HepG2 (cell line): Measurements from ENCODE around the gene TOLLIP. TPM values are rescaled to one million over a fixed set of nuclear protein-coding genes. Genes with fewer than 3 reads are reported as not detected.

Experiments
- ATF5 ChIP-seq: sonication (generic); formaldehyde crosslinking; IDR thresholded peaks from 2 replicates; pipeline ENCODE4 v1.4.0; 2020; ENCODE audit warnings: mild to moderate bottlenecking, low read depth, missing genetic modification reagents
- CEBPB ChIP-seq: IDR thresholded peaks from 2 replicates; pipeline ENCODE4 v1.6.1; 2011; ENCODE audit warnings: low read depth, low read length, improper control_type of control experiment, borderline replicate concordance
- DDIT3 ChIP-seq: sonication (generic); formaldehyde crosslinking; IDR thresholded peaks from 2 replicates; pipeline ENCODE4 v1.4.0; 2020; ENCODE audit warnings: mild to moderate bottlenecking, missing genetic modification reagents
- JUND ChIP-seq: sonication (generic); formaldehyde crosslinking; IDR thresholded peaks from 2 replicates; pipeline ENCODE4 v1.8.0; 2022; ENCODE audit warnings: mild to moderate bottlenecking, missing genetic modification reagents
- PRMT3 ChIP-seq: sonication (generic); formaldehyde crosslinking; IDR thresholded peaks from 2 replicates; pipeline ENCODE4 v1.8.1; 2022; ENCODE audit warnings: low read depth, mild to moderate bottlenecking, moderate library complexity, missing genetic modification reagents, borderline replicate concordance
- SOX5 ChIP-seq: IDR thresholded peaks from 2 replicates; pipeline ENCODE4 v1.6.1; 2016; ENCODE audit warnings: borderline replicate concordance
- TARDBP ChIP-seq: sonication (generic); formaldehyde crosslinking; IDR thresholded peaks from 2 replicates; pipeline ENCODE4 v1.8.0; 2022; ENCODE audit warnings: mild to moderate bottlenecking, missing genetic modification reagents
- UBTF ChIP-seq: sonication (generic); formaldehyde crosslinking; IDR thresholded peaks from 2 replicates; pipeline ENCODE4 v1.4.0; 2020; ENCODE audit warnings: mild to moderate bottlenecking, missing genetic modification reagents
- ZFY ChIP-seq: sonication (generic); formaldehyde crosslinking; IDR thresholded peaks from 2 replicates; pipeline ENCODE4 v1.4.0; 2020; ENCODE audit warnings: missing genetic modification reagents
- ZKSCAN8 ChIP-seq: IDR thresholded peaks from 2 replicates; pipeline ENCODE4 v1.6.1; 2016; ENCODE audit warnings: borderline replicate concordance, missing genetic modification reagents, missing compliant biosample characterization
- ZNF124 ChIP-seq: sonication (generic); formaldehyde crosslinking; IDR thresholded peaks from 2 replicates; pipeline ENCODE4 v1.4.0; 2020; ENCODE audit warnings: missing genetic modification reagents
- ZNF143 ChIP-seq: sonication (generic); formaldehyde crosslinking; IDR thresholded peaks from 2 replicates; pipeline ENCODE4 v1.4.0; 2020; ENCODE audit warnings: missing genetic modification reagents
- ZNF180 ChIP-seq: sonication (generic); formaldehyde crosslinking; IDR thresholded peaks from 2 replicates; pipeline ENCODE4 v1.4.0; 2020; ENCODE audit warnings: low read depth, missing genetic modification reagents, borderline replicate concordance
- ZNF567 ChIP-seq: sonication (generic); formaldehyde crosslinking; IDR thresholded peaks from 2 replicates; pipeline ENCODE4 v1.8.1; 2023; ENCODE audit warnings: mild to moderate bottlenecking, missing genetic modification reagents, borderline replicate concordance
- ZNF569 ChIP-seq: sonication (generic); formaldehyde crosslinking; IDR thresholded peaks from 2 replicates; pipeline ENCODE4 v1.5.0; 2020; ENCODE audit warnings: mild to moderate bottlenecking, missing genetic modification reagents, moderate library complexity, borderline replicate concordance
- ZNF598 ChIP-seq: sonication (generic); formaldehyde crosslinking; IDR thresholded peaks from 2 replicates; pipeline ENCODE4 v1.5.1; 2020; ENCODE audit warnings: mild to moderate bottlenecking, missing genetic modification reagents, borderline replicate concordance
- ZNF614 ChIP-seq: IDR thresholded peaks from 2 replicates; pipeline ENCODE4 v1.6.1; 2018; ENCODE audit warnings: missing biosample characterization, missing genetic modification reagents, inconsistent platforms, borderline replicate concordance
- ZNF616 ChIP-seq: sonication (generic); formaldehyde crosslinking; IDR thresholded peaks from 2 replicates; pipeline ENCODE4 v1.5.0; 2020; ENCODE audit warnings: low read depth, mild to moderate bottlenecking, missing genetic modification reagents
- ZNF879 ChIP-seq: sonication (generic); formaldehyde crosslinking; IDR thresholded peaks from 2 replicates; pipeline ENCODE4 v1.8.1; 2023; ENCODE audit warnings: missing genetic modification reagents
- polyA plus RNA-seq, 8 experiments: library from polyadenylated mRNA; depleted of rRNA in 3 of 8; stranded (reverse) in 7 of 8; unstranded in 1 of 8; fragments of >200 nt; fragmentation: Illumina TruSeq in 4 of 8; extraction: Trizol in 4 of 8; gene quantifications; 2 replicates each; pipeline versions ENCODE4 v1.2.1 to v1.2.3, GENCODE V29; 2011 to 2016; ENCODE audit warnings: low read depth in 4 of 8, missing spikeins in 1 of 8, mixed read lengths in 1 of 8; ENCODE audit not compliant: insufficient read depth in 1 of 8
- total RNA-seq, 5 experiments: library from RNA; depleted of rRNA; stranded (reverse); fragments of >200 nt; fragmentation: Illumina TruSeq; extraction: Trizol; gene quantifications; 2 replicates each; pipeline ENCODE4 v1.2.3, GENCODE V29; 2016; ENCODE audit warnings: low read depth in 1 of 5
- TF ChIP-seq, protein P1 (sequence below): sonication (generic); formaldehyde crosslinking; IDR thresholded peaks from 2 replicates; pipeline ENCODE4 v1.5.1; 2020; ENCODE audit warnings: missing genetic modification reagents, mild to moderate bottlenecking, borderline replicate concordance
- TF ChIP-seq, protein P2 (sequence below): sonication (generic); formaldehyde crosslinking; IDR thresholded peaks from 2 replicates; pipeline ENCODE4 v1.4.0; 2020; ENCODE audit warnings: missing genetic modification reagents

Gene TOLLIP
- total and polyA plus RNA-seq, 2 of the 13 experiments (the other 11 are each of a cell fraction or from before 2014, with no cell fraction given): 25.9 to 47.5 TPM

DNA sequence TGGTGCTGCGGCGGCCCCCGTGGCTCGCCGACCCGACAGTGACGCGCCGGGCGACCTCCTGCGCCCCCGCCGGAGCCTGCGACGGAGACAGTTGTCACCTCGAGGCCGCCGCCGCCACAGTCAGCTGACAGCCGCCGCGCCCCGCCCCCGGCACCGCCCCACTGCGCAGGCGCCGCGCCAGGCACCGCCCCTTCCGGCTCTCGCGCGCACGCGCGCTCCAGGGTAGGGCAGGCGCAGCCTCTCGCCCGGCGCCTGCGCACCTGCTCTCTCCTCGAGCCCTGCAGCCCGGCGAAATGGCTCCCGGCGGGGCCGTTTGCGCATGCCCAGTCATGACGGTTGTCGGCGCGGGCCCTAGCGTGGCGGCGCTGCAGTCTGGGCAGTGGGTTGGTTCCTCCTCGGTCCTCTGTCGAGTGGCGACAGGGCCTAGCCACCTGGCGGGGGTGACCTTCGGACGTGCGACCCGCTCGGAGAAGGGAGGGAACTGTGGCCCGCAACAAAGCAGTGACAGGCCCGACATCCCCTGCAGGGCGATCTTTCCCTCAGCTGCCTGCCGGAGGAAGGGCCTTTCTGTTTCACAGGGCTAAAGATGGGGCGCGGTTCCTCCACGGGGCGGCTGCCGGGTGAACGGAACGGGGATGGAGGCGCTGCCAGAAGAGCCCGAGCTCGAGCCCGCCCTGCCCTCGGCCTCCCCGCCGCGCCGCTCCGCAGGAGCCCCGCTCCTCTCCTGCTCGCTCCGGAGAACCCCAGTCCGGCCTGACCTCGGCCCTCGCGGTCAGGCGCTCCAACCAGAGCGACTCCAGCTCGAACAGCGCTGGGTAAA, at the start of gene TOLLIP (continued):
- TF ChIP-seq UBTF (CRISPR knock-in tag) (peak; percentile 65), ZNF598 (CRISPR knock-in tag) (peak; percentile 82; the same call in 1 of the 2 replicates), ZNF180 (CRISPR knock-in tag) (no peak), ZNF879 (CRISPR knock-in tag) (no peak), ZKSCAN8 (CRISPR knock-in tag) (no peak), TARDBP (CRISPR knock-in tag) (peak; percentile 57; the same call in 1 of the 2 replicates), ZFY (CRISPR knock-in tag) (peak; percentile 97), SOX5 (peak; percentile 29; the same call in 1 of the 2 replicates), JUND (no peak), ATF5 (CRISPR knock-in tag) (peak; percentile 90; the same call in 1 of the 2 replicates), ZNF567 (CRISPR knock-in tag) (no peak), ZNF614 (CRISPR knock-in tag) (peak; percentile 36; the same call in 1 of the 2 replicates), ZNF616 (CRISPR knock-in tag) (peak; percentile 83), ZNF124 (CRISPR knock-in tag) (no peak), PRMT3 (CRISPR knock-in tag) (no peak), ZNF143 (CRISPR knock-in tag) (no peak; the same call in 1 of the 2 replicates), DDIT3 (CRISPR knock-in tag) (no peak), ZNF569 (CRISPR knock-in tag) (0 out of 2 replicates have a peak, but pooled peaks have one; percentile 27), CEBPB (no peak)
- TF ChIP-seq, protein P1, sequence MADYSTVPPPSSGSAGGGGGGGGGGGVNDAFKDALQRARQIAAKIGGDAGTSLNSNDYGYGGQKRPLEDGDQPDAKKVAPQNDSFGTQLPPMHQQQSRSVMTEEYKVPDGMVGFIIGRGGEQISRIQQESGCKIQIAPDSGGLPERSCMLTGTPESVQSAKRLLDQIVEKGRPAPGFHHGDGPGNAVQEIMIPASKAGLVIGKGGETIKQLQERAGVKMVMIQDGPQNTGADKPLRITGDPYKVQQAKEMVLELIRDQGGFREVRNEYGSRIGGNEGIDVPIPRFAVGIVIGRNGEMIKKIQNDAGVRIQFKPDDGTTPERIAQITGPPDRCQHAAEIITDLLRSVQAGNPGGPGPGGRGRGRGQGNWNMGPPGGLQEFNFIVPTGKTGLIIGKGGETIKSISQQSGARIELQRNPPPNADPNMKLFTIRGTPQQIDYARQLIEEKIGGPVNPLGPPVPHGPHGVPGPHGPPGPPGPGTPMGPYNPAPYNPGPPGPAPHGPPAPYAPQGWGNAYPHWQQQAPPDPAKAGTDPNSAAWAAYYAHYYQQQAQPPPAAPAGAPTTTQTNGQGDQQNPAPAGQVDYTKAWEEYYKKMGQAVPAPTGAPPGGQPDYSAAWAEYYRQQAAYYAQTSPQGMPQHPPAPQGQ (CRISPR knock-in tag): no peak
- TF ChIP-seq, protein P2, sequence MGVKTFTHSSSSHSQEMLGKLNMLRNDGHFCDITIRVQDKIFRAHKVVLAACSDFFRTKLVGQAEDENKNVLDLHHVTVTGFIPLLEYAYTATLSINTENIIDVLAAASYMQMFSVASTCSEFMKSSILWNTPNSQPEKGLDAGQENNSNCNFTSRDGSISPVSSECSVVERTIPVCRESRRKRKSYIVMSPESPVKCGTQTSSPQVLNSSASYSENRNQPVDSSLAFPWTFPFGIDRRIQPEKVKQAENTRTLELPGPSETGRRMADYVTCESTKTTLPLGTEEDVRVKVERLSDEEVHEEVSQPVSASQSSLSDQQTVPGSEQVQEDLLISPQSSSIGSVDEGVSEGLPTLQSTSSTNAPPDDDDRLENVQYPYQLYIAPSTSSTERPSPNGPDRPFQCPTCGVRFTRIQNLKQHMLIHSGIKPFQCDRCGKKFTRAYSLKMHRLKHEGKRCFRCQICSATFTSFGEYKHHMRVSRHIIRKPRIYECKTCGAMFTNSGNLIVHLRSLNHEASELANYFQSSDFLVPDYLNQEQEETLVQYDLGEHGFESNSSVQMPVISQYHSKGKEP: no peak
